T-cell (primary cell): Measurements from ENCODE around the gene TFB1M. TPM values are rescaled to one million over a fixed set of nuclear protein-coding genes. Genes with fewer than 3 reads are reported as not detected.
"Not testable (repeated sequence)": the region's sequence is repeated elsewhere in the genome, so short reads cannot be mapped to it uniquely, and the experiment has no call there.

ENCODE experiments used
- ATAC-seq, 4 experiments: fragments of 200-7000 bp in 3 of 4; fragments of 150-1000 bp in 1 of 4; cut with Tn5 transposase; replicated peaks in 1 of 4; 1 replicate in 3 of 4; 2 replicates in 1 of 4; pipeline ENCODE4 v1.10.0; 2021; ENCODE audit warnings: moderate library complexity in 3 of 4, mild to moderate bottlenecking in 2 of 4, moderate number of reproducible peaks in 1 of 4
- CTCF ChIA-PET, 2 donors: fragments of 300-600 bp; sonication (Branson Sonifier 250); formaldehyde crosslinking; loops; one replicate each; lab custom pipeline; 2022; ENCODE audit warnings: antibody characterized with exemption in 2 of 2; lab: Charles Lee
- POLR2A ChIA-PET, 2 donors: fragments of 300-600 bp; sonication (Branson Sonifier 250); formaldehyde crosslinking; loops; one replicate each; lab custom pipeline; 2022; ENCODE audit warnings: antibody characterized with exemption in 2 of 2; lab: Charles Lee
- DNase-seq, 35 experiments: peaks; one replicate each; pipeline versions ENCODE4 v3.0.0 to v3.0.0-alpha.2; 2013 to 2023
- H3K27ac ChIP-seq: one replicate; pipeline ENCODE4 v1.5.1; 2013; ENCODE audit warnings: low read length
- H3K27me3 ChIP-seq, 2 experiments: replicated peaks in 1 of 2; 1 replicate in 1 of 2; 2 replicates in 1 of 2; pipeline versions ENCODE4 v1.6.1 to v1.7.0; 2013; ENCODE audit warnings: low read length in 1 of 2, mixed read lengths in 1 of 2; ENCODE audit not compliant: control insufficient read depth in 2 of 2, insufficient read depth in 2 of 2; ENCODE audit errors: extremely low read depth in 1 of 2
- H3K36me3 ChIP-seq, 2 donors: 1 replicate in 1 of 2; 2 replicates in 1 of 2; pipeline versions ENCODE4 v1.6.1 to v1.7.0; 2013; ENCODE audit warnings: low read length in 1 of 2; ENCODE audit not compliant: control insufficient read depth in 2 of 2, insufficient read depth in 1 of 2; ENCODE audit errors: extremely low read depth in 1 of 2
- H3K4me1 ChIP-seq, 2 experiments: 1 replicate in 1 of 2; 2 replicates in 1 of 2; pipeline versions ENCODE4 v1.6.1 to v1.7.0; 2013; ENCODE audit warnings: low read length in 2 of 2, mixed read lengths in 1 of 2; ENCODE audit not compliant: insufficient read depth in 2 of 2, control insufficient read depth in 1 of 2; ENCODE audit errors: extremely low read depth in 1 of 2
- H3K4me3 ChIP-seq, 2 donors: 1 replicate in 1 of 2; 2 replicates in 1 of 2; pipeline versions ENCODE4 v1.5.1 to v1.7.0; 2013; ENCODE audit warnings: mild to moderate bottlenecking in 2 of 2, low read length in 1 of 2, moderate library complexity in 1 of 2; ENCODE audit not compliant: control insufficient read depth in 1 of 2; ENCODE audit errors: extremely low read depth in 1 of 2
- H3K9me3 ChIP-seq: 2 replicates; pipeline ENCODE4 v1.7.0; 2013
- H3K27ac Mint-ChIP-seq, 2 donors: one replicate each; pipeline ENCODE4 v1.8.0; 2020 to 2021; ENCODE audit warnings: mild to moderate bottlenecking in 2 of 2, mixed read lengths in 2 of 2
- H3K27me3 Mint-ChIP-seq, 2 donors: one replicate each; pipeline ENCODE4 v1.8.0; 2021 to 2022; ENCODE audit warnings: mixed read lengths in 2 of 2
- H3K36me3 Mint-ChIP-seq: one replicate; pipeline ENCODE4 v1.8.0; 2021; ENCODE audit warnings: mixed read lengths
- H3K4me1 Mint-ChIP-seq, 3 donors: one replicate each; pipeline ENCODE4 v1.8.0; 2020 to 2022; ENCODE audit warnings: mixed read lengths in 3 of 3, mild to moderate bottlenecking in 1 of 3
- H3K4me3 Mint-ChIP-seq, 3 donors: one replicate each; pipeline ENCODE4 v1.8.0; 2020 to 2022; ENCODE audit warnings: mild to moderate bottlenecking in 3 of 3, mixed read lengths in 3 of 3, moderate library complexity in 3 of 3
- H3K9me3 Mint-ChIP-seq, 3 donors: one replicate each; pipeline ENCODE4 v1.8.0; 2020 to 2022; ENCODE audit warnings: mixed read lengths in 3 of 3
- WGBS: methylation state at CpG from one replicate; pipeline ENCODE4 v1.1.5; 2013; ENCODE audit warnings: missing lambda C conversion rate; ENCODE audit not compliant: insufficient coverage; 5-methylcytosine and 5-hydroxymethylcytosine counted together
- total RNA-seq, 35 experiments: library from RNA in 6 of 35; stranded (reverse) in 6 of 35; fragments of 120-200 nt in 1 of 35; gene quantifications; one replicate each; pipeline versions ENCODE4 v1.2.1 to v1.2.4 and lab custom pipeline; 2013 to 2026

The TFB1M gene
- total RNA-seq, 5 donors from 2014 or later (not counting 1 experiment from before 2014, with no cell fraction given), result 19.9 to 31.1 (median 26.8) TPM

GRCh38 chr6:155312950-155313349 is 1.3 kb downstream of the TFB1M start:
- ChIA-PET POLR2A (interaction anchor here in 1 of 2 donors (0.6 kb wide), 1 partner anchor 105 kb away, joined by 4 read pairs; no protein-coding TSS in a partner anchor), CTCF (interaction anchor here in 1 of 2 donors (0.6 kb wide), 1 partner anchor 13 kb away, joined by 3 read pairs; no protein-coding TSS in a partner anchor)
- H3K4me1 ChIP-seq, result peaks cover 0 to 12% of the 10 kb centered on the region in 2 experiments
- peaks cover 0 to 16% of the 10 kb centered on the region in 2 donors for H3K36me3 ChIP-seq
- Mint-ChIP-seq H3K4me3 (peak overlapping the region; percentile 95 to 98 (median 95)), H3K27ac (peak overlapping the region; percentile 74 to 96), H3K36me3 (peaks cover 12% of the 10 kb centered on the region), H3K4me1 (peaks cover 35 to 56% (median 54%) of the 10 kb centered on the region in 3 donors)
- H3K9me3 ChIP-seq, H3K27me3 ChIP-seq, H3K27me3 Mint-ChIP-seq, ATAC-seq, DNase-seq, H3K4me3 ChIP-seq, H3K9me3 Mint-ChIP-seq: not testable (repeated sequence)
- peak overlapping the region; percentile 78 for H3K27ac ChIP-seq
- WGBS, result 100% methylated on average over 2 of the region's 7 CpGs

- H3K9me3 Mint-ChIP-seq, result no peaks in the 10 kb centered on the region
- Histone ChIP-seq H3K9me3 (no peaks in the 10 kb centered on the region), H3K27ac (no peak overlapping the region), H3K4me3 (no peak overlapping the region), H3K36me3 (peaks cover 0 to 20% of the 10 kb centered on the region in 2 donors), H3K27me3 (no peaks in the 10 kb centered on the region), H3K4me1 (peaks cover 0 to 12% of the 10 kb centered on the region in 2 experiments)
- peaks cover 46 to 64% (median 61%) of the 10 kb centered on the region in 3 donors for H3K4me1 Mint-ChIP-seq
- CTCF ChIA-PET, result interaction anchor here in 1 of 2 donors (0.6 kb wide), 1 partner anchor 506 kb away, joined by 4 read pairs; no protein-coding TSS in a partner anchor
- no peak for ATAC-seq
- no CpG with 5 or more reads among the region's 2 CpGs for WGBS
- no peak overlapping the region for H3K4me3 Mint-ChIP-seq
- no peak for DNase-seq
- peaks cover 21% of the 10 kb centered on the region for H3K36me3 Mint-ChIP-seq
- no peaks in the 10 kb centered on the region for H3K27me3 Mint-ChIP-seq
- POLR2A ChIA-PET, result no interaction called here
- H3K27ac Mint-ChIP-seq, result peak overlapping the region; percentile 9 to 16
Observed at GRCh38 chr6:155311583-155311982, 2.7 kb downstream of the TFB1M start.

- H3K4me1 ChIP-seq, result peaks cover 0 to 12% of the 10 kb centered on the region in 2 experiments
- ChIA-PET POLR2A (interaction anchor here in 1 of 2 donors (0.6 kb wide), 1 partner anchor 8 kb away, joined by 3 read pairs; no protein-coding TSS in a partner anchor), CTCF (interaction anchor here in 1 of 2 donors (0.7 kb wide), 1 partner anchor 11 kb away, joined by 3 read pairs; no protein-coding TSS in a partner anchor)
- H3K27me3 ChIP-seq, result no peaks in the 10 kb centered on the region
- no peak for DNase-seq
- ATAC-seq, result no peak
- H3K36me3 ChIP-seq, result peaks cover 0 to 20% of the 10 kb centered on the region in 2 donors
- no peaks in the 10 kb centered on the region for H3K9me3 ChIP-seq
- Mint-ChIP-seq H3K9me3 (no peaks in the 10 kb centered on the region), H3K27me3 (no peaks in the 10 kb centered on the region), H3K27ac (no peak overlapping the region), H3K4me1 (peaks cover 46 to 63% (median 62%) of the 10 kb centered on the region in 3 donors), H3K4me3 (no peak overlapping the region), H3K36me3 (peaks cover 26% of the 10 kb centered on the region)
- no CpG with 5 or more reads among the region's 6 CpGs for WGBS
- no peak overlapping the region for H3K27ac ChIP-seq
- H3K4me3 ChIP-seq, result no peak overlapping the region
Observed at GRCh38 chr6:155311086-155311485, 3.2 kb downstream of the TFB1M start.

GRCh38 chr6:155310596-155310995 is 3.7 kb downstream of the TFB1M start:
- no CpG with 5 or more reads among the region's 2 CpGs for WGBS

GRCh38 chr6:155309150-155309549 is 5.1 kb downstream of the TFB1M start:
- peaks cover 32% of the 10 kb centered on the region for H3K36me3 Mint-ChIP-seq

More at GRCh38 chr6:155310596-155310995, 3.7 kb downstream of the TFB1M start:
- Mint-ChIP-seq H3K4me3 (no peak overlapping the region), H3K36me3 (peaks cover 26% of the 10 kb centered on the region), H3K9me3 (no peaks in the 10 kb centered on the region), H3K4me1 (peaks cover 46 to 65% (median 62%) of the 10 kb centered on the region in 3 donors), H3K27ac (peak overlapping the region; percentile 4 to 35), H3K27me3 (no peaks in the 10 kb centered on the region)
- H3K27me3 ChIP-seq, result no peaks in the 10 kb centered on the region
- ATAC-seq (no peak), DNase-seq (no peak)
- H3K4me3 ChIP-seq, result no peak overlapping the region
- H3K27ac ChIP-seq, result no peak overlapping the region
- no peaks in the 10 kb centered on the region for H3K9me3 ChIP-seq
- POLR2A ChIA-PET, result interaction anchor here in 1 of 2 donors (0.6 kb wide), 1 partner anchor 9 kb away, joined by 3 read pairs; no protein-coding TSS in a partner anchor
- peaks cover 0 to 20% of the 10 kb centered on the region in 2 donors for H3K36me3 ChIP-seq
- H3K4me1 ChIP-seq, result peaks cover 0 to 11% of the 10 kb centered on the region in 2 experiments
- CTCF ChIA-PET, result interaction anchor here in 1 of 2 donors (0.6 to 0.7 kb wide), 2 partner anchors 12 kb away, joined by 3 read pairs; no protein-coding TSS in a partner anchor

GRCh38 chr6:155306958-155307357 is 7.3 kb downstream of the TFB1M start:
- Mint-ChIP-seq H3K36me3 (peaks cover 41% of the 10 kb centered on the region), H3K4me3 (no peak overlapping the region), H3K27me3 (no peaks in the 10 kb centered on the region), H3K9me3 (no peaks in the 10 kb centered on the region), H3K27ac (no peak overlapping the region), H3K4me1 (peaks cover 23 to 40% (median 37%) of the 10 kb centered on the region in 3 donors)
- WGBS, result 100% methylated on average over 2 of the region's 2 CpGs
- Histone ChIP-seq H3K27me3 (no peaks in the 10 kb centered on the region), H3K9me3 (no peaks in the 10 kb centered on the region), H3K4me1 (no peaks in the 10 kb centered on the region), H3K27ac (no peak overlapping the region), H3K4me3 (no peak overlapping the region), H3K36me3 (peaks cover 0 to 30% of the 10 kb centered on the region in 2 donors)
- DNase-seq, result no peak
- POLR2A ChIA-PET, result interaction anchor here (0.7 to 0.9 kb wide), 3 partner anchors 13 to 1073 kb away, joined by 3 to 5 read pairs (median 3); no protein-coding TSS in a partner anchor
- CTCF ChIA-PET, result interaction anchor here (0.7 to 1.1 kb wide), 4 partner anchors 8 to 1377 kb away, joined by 3 to 4 read pairs (median 3); no protein-coding TSS in a partner anchor
- no peak for ATAC-seq

More at GRCh38 chr6:155309150-155309549, 5.1 kb downstream of the TFB1M start:
- Histone ChIP-seq H3K27me3 (no peaks in the 10 kb centered on the region), H3K27ac (no peak overlapping the region), H3K4me1 (peaks cover 0 to 4% of the 10 kb centered on the region in 2 experiments), H3K36me3 (peaks cover 0 to 20% of the 10 kb centered on the region in 2 donors), H3K4me3 (no peak overlapping the region), H3K9me3 (no peaks in the 10 kb centered on the region)
- H3K4me3 Mint-ChIP-seq, result no peak overlapping the region
- peaks cover 35 to 55% (median 54%) of the 10 kb centered on the region in 3 donors for H3K4me1 Mint-ChIP-seq
- POLR2A ChIA-PET, result no interaction called here
- H3K9me3 Mint-ChIP-seq, result no peaks in the 10 kb centered on the region
- WGBS, result no CpG with 5 or more reads among the region's 4 CpGs
- no peak for DNase-seq
- CTCF ChIA-PET, result no interaction called here
- no peaks in the 10 kb centered on the region for H3K27me3 Mint-ChIP-seq
- peak overlapping the region in 1 of 2 donors; percentile 29 for H3K27ac Mint-ChIP-seq
- ATAC-seq, result no peak
